GM23248 (cell line): ENCODE results near the gene SMARCC1. TPM values are rescaled to one million over a fixed set of nuclear protein-coding genes. Genes with fewer than 3 reads are reported as not detected.

Experiments used
- DNase-seq: peaks from one replicate; pipeline ENCODE4 v3.0.0-alpha.2; 2015
- H2AFZ ChIP-seq: fragments of 200-600 bp; sonication (generic); 2 replicates; pipeline ENCODE4 v1.6.1; 2016; ENCODE audit warnings: antibody characterized with exemption
- H3F3A ChIP-seq: fragments of 200-600 bp; sonication (generic); 2 replicates; pipeline ENCODE4 v1.6.1; 2016; ENCODE audit warnings: mild to moderate bottlenecking, antibody characterized with exemption, mixed run types; ENCODE audit not compliant: insufficient read depth
- H3K27ac ChIP-seq: fragments of 200-600 bp; sonication (generic); 2 replicates; pipeline ENCODE4 v1.5.1; 2016; ENCODE audit warnings: mild to moderate bottlenecking
- H3K27me3 ChIP-seq: fragments of 200-600 bp; sonication (generic); replicated peaks from 2 replicates; pipeline ENCODE4 v1.6.1; 2016; ENCODE audit warnings: mild to moderate bottlenecking; ENCODE audit not compliant: insufficient read depth
- H3K36me3 ChIP-seq: fragments of 200-600 bp; sonication (generic); 2 replicates; pipeline ENCODE4 v1.6.1; 2016; ENCODE audit warnings: low read depth, mild to moderate bottlenecking
- H3K4me1 ChIP-seq: fragments of 200-600 bp; sonication (generic); 2 replicates; pipeline ENCODE4 v1.6.1; 2016; ENCODE audit warnings: mild to moderate bottlenecking; ENCODE audit not compliant: insufficient read depth
- H3K4me2 ChIP-seq: fragments of 200-600 bp; sonication (generic); one replicate; pipeline ENCODE4 v1.6.1; 2016; ENCODE audit warnings: mild to moderate bottlenecking; ENCODE audit not compliant: unreplicated experiment
- H3K4me3 ChIP-seq: fragments of 200-600 bp; sonication (generic); 2 replicates; pipeline ENCODE4 v1.5.1; 2016; ENCODE audit warnings: mild to moderate bottlenecking
- H3K79me2 ChIP-seq: fragments of 200-600 bp; sonication (generic); 2 replicates; pipeline ENCODE4 v1.6.1; 2016; ENCODE audit warnings: mild to moderate bottlenecking; ENCODE audit not compliant: insufficient read depth
- H3K9ac ChIP-seq: fragments of 200-600 bp; sonication (generic); 2 replicates; pipeline ENCODE4 v1.6.1; 2016; ENCODE audit warnings: mild to moderate bottlenecking
- H3K9me2 ChIP-seq: fragments of 200-600 bp; sonication (generic); 2 replicates; pipeline ENCODE4 v1.6.1; 2016; ENCODE audit warnings: mixed run types, mild to moderate bottlenecking, moderate library complexity; ENCODE audit not compliant: insufficient read depth
- H3K9me3 ChIP-seq: fragments of 200-600 bp; sonication (generic); one replicate; pipeline ENCODE4 v1.6.1; 2017; ENCODE audit warnings: low read depth
- H4K20me1 ChIP-seq: fragments of 200-600 bp; sonication (generic); 2 replicates; pipeline ENCODE4 v1.6.0; 2016; ENCODE audit not compliant: insufficient read depth
- EZH2 ChIP-seq: fragments of 200-600 bp; sonication (generic); IDR thresholded peaks from 2 replicates; pipeline ENCODE4 v1.6.1; 2018; ENCODE audit warnings: antibody characterized with exemption, mild to moderate bottlenecking; ENCODE audit not compliant: insufficient read depth, poor library complexity, severe bottlenecking
- EZH2phosphoT487 ChIP-seq: fragments of 200-600 bp; sonication (generic); IDR thresholded peaks from 2 replicates; pipeline ENCODE4 v1.6.1; 2018; ENCODE audit warnings: antibody characterized with exemption, moderate library complexity, mild to moderate bottlenecking, low read depth; ENCODE audit not compliant: insufficient read depth
- WGBS, 2 experiments: methylation state at CpG; one replicate each; pipeline ENCODE4 v1.1.6; 2015 to 2017; ENCODE audit warnings: low lambda C conversion rate in 2 of 2, low coverage in 1 of 2; ENCODE audit errors: missing lambda C conversion rate in 2 of 2; 5-methylcytosine and 5-hydroxymethylcytosine counted together
- in situ Hi-C: fragments of 300-500 bp; cut with MboI; formaldehyde crosslinking; loops from 2 replicates; pipeline ENCODE4 v1.15.0; 2020
- polyA plus RNA-seq: library from polyadenylated mRNA; unstranded; fragments of >200 nt; fragmentation: Nextera tagmentation; extraction: Ambion mirVana; gene quantifications from 2 replicates; pipeline ENCODE4 v1.2.1, GENCODE V29; 2016
- total RNA-seq: library from RNA; depleted of rRNA; stranded (reverse); fragments of >200 nt; shearing (Covaris generic); gene quantifications from 2 replicates; pipeline ENCODE4 v1.2.3, GENCODE V29; 2014

The SMARCC1 gene
- total and polyA plus RNA-seq, 2 experiments from 2014 or later = 31.5 to 40.9 TPM

- Histone ChIP-seq H3K9ac (peak within 1 kb of the TSS; percentile 88), H3K27me3 (no peaks in the 10 kb centered on the region), H3K27ac (peak within 1 kb of the TSS; percentile 78), H3K79me2 (peaks cover 25% of the 10 kb centered on the region), H3K9me3 (no peaks in the 10 kb centered on the region), H3K9me2 (no peaks in the 10 kb centered on the region), H3F3A (peaks cover 16% of the 10 kb centered on the region; the same call in 1 of the 2 replicates), H3K4me1 (peaks cover 20% of the 10 kb centered on the region), H2AFZ (peak within 1 kb of the TSS; percentile 90), H3K4me3 (peak within 1 kb of the TSS; percentile 87), H3K36me3 (peaks cover 3% of the 10 kb centered on the region; the same call in 1 of the 2 replicates), H3K4me2 (peak within 1 kb of the TSS; percentile 99), H4K20me1 (no peaks in the 10 kb centered on the region)
- in situ Hi-C loops = no loop called here
- 2% methylated on average over 46 to 86 of the region's 90 CpGs for WGBS, 2 experiments
- TF ChIP-seq EZH2 (no peak), EZH2phosphoT487 (no peak)
- DNase-seq = peak; percentile 95
These were observed 21.2 kb upstream of the SMARCC1 start, which contains the start of gene DHX30 for GRCh38 chr3:47802734-47803479. Gene DHX30, plus strand, starts transcription at chr3:47803138. Its CDS starts 7,546 bp downstream, at chr3:47810684.

GRCh38 chr3:47799733-47800132 lies 18.0 kb upstream of the SMARCC1 start:
- no peaks in the 10 kb centered on the region for H4K20me1 ChIP-seq
- 77 to 83% methylated on average over 4 of the region's 4 CpGs for whole genome bisulfite sequencing, 2 experiments
- peaks cover 14% of the 10 kb centered on the region for H3K79me2 ChIP-seq
- in situ Hi-C loops = loop anchor here (10.0 kb wide), 1 partner anchor 275 kb away; no protein-coding TSS in a partner anchor
- H3F3A ChIP-seq = peaks cover 16% of the 10 kb centered on the region; the same call in 1 of the 2 replicates
- no peak overlapping the region for H3K27ac ChIP-seq
- H3K4me3 ChIP-seq = no peak overlapping the region
- peak; percentile 59 for DNase-seq
- no peaks in the 10 kb centered on the region for H3K27me3 ChIP-seq
- no peaks in the 10 kb centered on the region for H3K36me3 ChIP-seq
- H3K9me3 ChIP-seq = no peaks in the 10 kb centered on the region
- no peak for TF ChIP-seq EZH2
- no peak for TF ChIP-seq EZH2phosphoT487
- H2AFZ ChIP-seq = no peak overlapping the region
- peaks cover 20% of the 10 kb centered on the region for H3K4me1 ChIP-seq
- no peak overlapping the region for H3K4me2 ChIP-seq
- H3K9me2 ChIP-seq = no peaks in the 10 kb centered on the region
- H3K9ac ChIP-seq = no peak overlapping the region

- Histone ChIP-seq H4K20me1 (no peaks in the 10 kb centered on the region), H3K36me3 (no peaks in the 10 kb centered on the region), H3K9me2 (no peaks in the 10 kb centered on the region), H3K4me1 (no peaks in the 10 kb centered on the region), H3F3A (no peaks in the 10 kb centered on the region), H3K27ac (no peak overlapping the region), H3K9me3 (no peaks in the 10 kb centered on the region), H3K79me2 (no peaks in the 10 kb centered on the region), H3K4me2 (no peak overlapping the region), H2AFZ (no peak overlapping the region), H3K9ac (no peak overlapping the region), H3K4me3 (no peak overlapping the region), H3K27me3 (no peaks in the 10 kb centered on the region)
- TF ChIP-seq EZH2phosphoT487 (no peak), EZH2 (no peak)
- in situ Hi-C loops = loop anchor here (10.0 kb wide), 1 partner anchor 270 kb away; no protein-coding TSS in a partner anchor
- 79 to 81% methylated on average over 4 of the region's 4 CpGs for WGBS, 2 experiments
- DNase-seq = no peak
These were observed 12.9 kb upstream of the SMARCC1 start for GRCh38 chr3:47794544-47794943.

GRCh38 chr3:47792699-47793098 lies 11.0 kb upstream of the SMARCC1 start:
- no peak for TF ChIP-seq EZH2phosphoT487
- TF ChIP-seq EZH2 = no peak

More at GRCh38 chr3:47792699-47793098, 11.0 kb upstream of the SMARCC1 start:
- Histone ChIP-seq H4K20me1 (no peaks in the 10 kb centered on the region), H3K9me3 (no peaks in the 10 kb centered on the region), H3K4me1 (no peaks in the 10 kb centered on the region), H2AFZ (no peak overlapping the region), H3K27ac (no peak overlapping the region), H3F3A (no peaks in the 10 kb centered on the region), H3K9ac (no peak overlapping the region), H3K27me3 (no peaks in the 10 kb centered on the region), H3K9me2 (no peaks in the 10 kb centered on the region), H3K4me2 (no peak overlapping the region), H3K79me2 (no peaks in the 10 kb centered on the region), H3K36me3 (no peaks in the 10 kb centered on the region), H3K4me3 (no peak overlapping the region)
- DNase-seq = no peak
- 76 to 88% methylated on average over 2 of the region's 2 CpGs for WGBS, 2 experiments
- in situ Hi-C loops = loop anchor here (10.0 kb wide), 1 partner anchor 268 kb away; no protein-coding TSS in a partner anchor
